Measurements from ENCODE around the gene DGKI. TPM values are rescaled to one million over a fixed set of nuclear protein-coding genes. Genes with fewer than 3 reads are reported as not detected.

The DGKI gene
- total and polyA plus RNA-seq, 4 donors = 0.01 to 0.37 (median 0.31) TPM

DNA sequence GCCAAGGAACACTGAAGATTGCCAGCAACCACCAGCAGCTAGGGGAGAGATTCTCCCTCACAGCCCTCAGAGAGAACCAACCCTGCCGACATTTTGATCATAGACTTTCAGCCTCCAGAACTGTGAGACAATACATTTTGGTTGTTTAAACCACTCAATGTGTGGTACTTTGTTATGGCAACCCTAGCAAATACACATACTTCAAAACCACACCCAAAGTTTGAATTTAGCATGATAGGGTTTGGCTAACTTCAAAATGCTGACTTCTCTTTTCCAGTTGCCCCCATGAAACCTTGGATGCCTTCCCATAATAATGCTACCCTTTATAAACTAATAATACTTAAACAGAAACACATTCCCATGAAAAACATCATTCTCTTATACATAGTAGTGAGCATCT lies 149.8 kb downstream of the DGKI start:
- Histone ChIP-seq H3K27me3 (ENCODE audit: control insufficient read depth in 4 of 4, insufficient read depth in 4 of 4, low read length in 3 of 4) (peaks cover 0 to 9% (median 0%) of the 10 kb centered on the region in 4 donors), H3K27ac (ENCODE audit: low read depth in 1 of 2, low read length in 2 of 2) (no peak overlapping the region), H3K4me1 (ENCODE audit: control insufficient read depth in 4 of 4, insufficient read depth in 4 of 4, low read length in 3 of 4) (peaks cover 0 to 2% (median 0%) of the 10 kb centered on the region in 4 donors), H3K9me3 (ENCODE audit: control insufficient read depth in 4 of 4, low read length in 3 of 4) (no peaks in the 10 kb centered on the region), H3K9ac (ENCODE audit: low read depth in 1 of 2, low read length in 2 of 2) (no peak overlapping the region), H3K36me3 (ENCODE audit: control insufficient read depth in 4 of 4, insufficient read depth in 3 of 4, low read depth in 1 of 4, low read length in 3 of 4) (no peaks in the 10 kb centered on the region), H3K4me3 (ENCODE audit: low read depth in 1 of 3, low read length in 3 of 3) (no peak overlapping the region)
- DNase-seq (ENCODE audit: low spot score) = no peak
- 93% methylated on average over 1 of the region's 1 CpG for WGBS
- TF ChIP-seq, protein P1, sequence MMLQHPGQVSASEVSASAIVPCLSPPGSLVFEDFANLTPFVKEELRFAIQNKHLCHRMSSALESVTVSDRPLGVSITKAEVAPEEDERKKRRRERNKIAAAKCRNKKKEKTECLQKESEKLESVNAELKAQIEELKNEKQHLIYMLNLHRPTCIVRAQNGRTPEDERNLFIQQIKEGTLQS (IDR thresholded peaks at IDR 0.05) = no peak
- TF ChIP-seq TAF1 (conservative IDR thresholded peaks at IDR 0.05) = no peak
- TF ChIP-seq EGR1 (IDR thresholded peaks at IDR 0.05; ENCODE audit: low read depth in 2 of 2) = no peak
- TF ChIP-seq HNF4G (IDR thresholded peaks at IDR 0.05) = no peak
- no peak for TF ChIP-seq HNF4A (conservative IDR thresholded peaks at IDR 0.05)
- TF ChIP-seq RXRA (IDR thresholded peaks at IDR 0.05) = no peak
- TF ChIP-seq YY1 (IDR thresholded peaks at IDR 0.05) = no peak
- TF ChIP-seq GABPA (IDR thresholded peaks at IDR 0.05 in 1 of 2, conservative IDR thresholded peaks at IDR 0.05 in 1 of 2) = no peak

DNA sequence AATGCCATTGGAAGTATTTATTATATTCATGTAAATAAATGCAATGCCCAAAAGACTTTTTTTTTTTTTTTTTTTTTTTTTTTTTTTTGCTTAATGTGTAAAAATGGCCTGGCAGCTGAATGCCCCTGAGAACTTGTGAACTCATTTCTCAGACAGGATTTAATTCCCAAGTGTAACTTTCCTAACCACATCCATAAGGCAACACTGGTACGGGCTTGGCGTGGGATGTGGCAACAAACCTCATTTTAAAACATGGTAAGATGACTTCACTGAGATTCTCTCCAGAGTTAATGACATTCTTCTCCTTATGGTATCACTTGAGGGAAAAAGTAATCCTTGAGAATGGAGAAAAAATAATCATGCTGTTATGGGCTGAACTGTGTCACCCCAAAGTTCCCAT lies 150.4 kb downstream of the DGKI start:
- Histone ChIP-seq H3K4me3 (ENCODE audit: low read depth in 1 of 3, low read length in 3 of 3) (no peak overlapping the region), H3K9me3 (ENCODE audit: control insufficient read depth in 4 of 4, low read length in 3 of 4) (no peaks in the 10 kb centered on the region), H3K4me1 (ENCODE audit: control insufficient read depth in 4 of 4, insufficient read depth in 4 of 4, low read length in 3 of 4) (peaks cover 0 to 2% (median 0%) of the 10 kb centered on the region in 4 donors), H3K27me3 (ENCODE audit: control insufficient read depth in 4 of 4, insufficient read depth in 4 of 4, low read length in 3 of 4) (peaks cover 0 to 9% (median 0%) of the 10 kb centered on the region in 4 donors), H3K9ac (ENCODE audit: low read depth in 1 of 2, low read length in 2 of 2) (no peak overlapping the region), H3K36me3 (ENCODE audit: control insufficient read depth in 4 of 4, insufficient read depth in 3 of 4, low read depth in 1 of 4, low read length in 3 of 4) (no peaks in the 10 kb centered on the region), H3K27ac (ENCODE audit: low read depth in 1 of 2, low read length in 2 of 2) (no peak overlapping the region)
- TF ChIP-seq TAF1 (conservative IDR thresholded peaks at IDR 0.05) = no peak
- TF ChIP-seq, protein P1 (IDR thresholded peaks at IDR 0.05) = no peak
- TF ChIP-seq ZBTB33 (IDR thresholded peaks at IDR 0.05) = no peak
- no peak for TF ChIP-seq RXRA (IDR thresholded peaks at IDR 0.05)
- no peak for DNase-seq (ENCODE audit: low spot score)
- 95% methylated on average over 2 of the region's 2 CpGs for WGBS

DNA sequence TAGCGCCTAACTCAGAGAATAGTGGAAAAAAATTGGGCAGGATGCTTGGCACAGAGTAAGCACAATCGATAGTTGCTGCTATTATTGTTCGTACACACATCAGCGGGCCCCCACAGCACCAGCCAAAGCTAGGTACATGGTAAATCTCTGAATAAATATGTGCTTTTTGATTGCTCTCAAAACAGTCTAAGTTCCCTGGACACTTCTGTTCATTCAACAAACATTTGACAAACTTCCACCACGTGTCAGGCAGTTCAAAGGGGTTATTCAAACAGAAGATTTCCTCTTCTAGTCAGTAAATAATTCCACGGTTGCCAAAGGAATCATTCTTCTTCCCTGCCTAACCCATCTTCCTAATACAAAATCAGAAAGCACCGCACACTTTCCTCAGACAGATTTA lies 150.8 kb downstream of the DGKI start:
- 27% methylated on average over 7 of the region's 7 CpGs for WGBS
- H3K4me3 ChIP-seq (ENCODE audit: low read depth in 1 of 3, low read length in 3 of 3) = no peak overlapping the region
- no peak for DNase-seq (ENCODE audit: low spot score)
- H3K27ac ChIP-seq (ENCODE audit: low read depth in 1 of 2, low read length in 2 of 2) = no peak overlapping the region
- H3K4me1 ChIP-seq (ENCODE audit: control insufficient read depth in 4 of 4, insufficient read depth in 4 of 4, low read length in 3 of 4) = peaks cover 0 to 2% (median 0%) of the 10 kb centered on the region in 4 donors
- no peaks in the 10 kb centered on the region for H3K9me3 ChIP-seq (ENCODE audit: control insufficient read depth in 4 of 4, low read length in 3 of 4)
- H3K27me3 ChIP-seq (ENCODE audit: control insufficient read depth in 4 of 4, insufficient read depth in 4 of 4, low read length in 3 of 4) = peaks cover 0 to 9% (median 0%) of the 10 kb centered on the region in 4 donors
- no peak overlapping the region for H3K9ac ChIP-seq (ENCODE audit: low read depth in 1 of 2, low read length in 2 of 2)
- H3K36me3 ChIP-seq (ENCODE audit: control insufficient read depth in 4 of 4, insufficient read depth in 3 of 4, low read depth in 1 of 4, low read length in 3 of 4) = no peaks in the 10 kb centered on the region
- TF ChIP-seq CTCF (IDR thresholded peaks at IDR 0.05; ENCODE audit: low read depth, low read length, missing input control) (no peak), HNF4A (conservative IDR thresholded peaks at IDR 0.05) (peak; percentile 43 to 77), FOXA1 (IDR thresholded peaks at IDR 0.05) (peak; percentile 70), SP1 (IDR thresholded peaks at IDR 0.05) (peak; percentile 19), ZBTB33 (IDR thresholded peaks at IDR 0.05) (peak; percentile 62), JUND (IDR thresholded peaks at IDR 0.05) (no peak), MAX (IDR thresholded peaks at IDR 0.05) (peak; percentile 69), YY1 (IDR thresholded peaks at IDR 0.05) (peak; percentile 47), RXRA (IDR thresholded peaks at IDR 0.05) (peak; percentile 53 to 90), FOXA2 (IDR thresholded peaks at IDR 0.05) (peak; percentile 80), RAD21 (IDR thresholded peaks at IDR 0.05) (peak in 1 of 2 donors; percentile 20)
- TF ChIP-seq, protein P1 (IDR thresholded peaks at IDR 0.05) = no peak
- TF ChIP-seq, protein P2, sequence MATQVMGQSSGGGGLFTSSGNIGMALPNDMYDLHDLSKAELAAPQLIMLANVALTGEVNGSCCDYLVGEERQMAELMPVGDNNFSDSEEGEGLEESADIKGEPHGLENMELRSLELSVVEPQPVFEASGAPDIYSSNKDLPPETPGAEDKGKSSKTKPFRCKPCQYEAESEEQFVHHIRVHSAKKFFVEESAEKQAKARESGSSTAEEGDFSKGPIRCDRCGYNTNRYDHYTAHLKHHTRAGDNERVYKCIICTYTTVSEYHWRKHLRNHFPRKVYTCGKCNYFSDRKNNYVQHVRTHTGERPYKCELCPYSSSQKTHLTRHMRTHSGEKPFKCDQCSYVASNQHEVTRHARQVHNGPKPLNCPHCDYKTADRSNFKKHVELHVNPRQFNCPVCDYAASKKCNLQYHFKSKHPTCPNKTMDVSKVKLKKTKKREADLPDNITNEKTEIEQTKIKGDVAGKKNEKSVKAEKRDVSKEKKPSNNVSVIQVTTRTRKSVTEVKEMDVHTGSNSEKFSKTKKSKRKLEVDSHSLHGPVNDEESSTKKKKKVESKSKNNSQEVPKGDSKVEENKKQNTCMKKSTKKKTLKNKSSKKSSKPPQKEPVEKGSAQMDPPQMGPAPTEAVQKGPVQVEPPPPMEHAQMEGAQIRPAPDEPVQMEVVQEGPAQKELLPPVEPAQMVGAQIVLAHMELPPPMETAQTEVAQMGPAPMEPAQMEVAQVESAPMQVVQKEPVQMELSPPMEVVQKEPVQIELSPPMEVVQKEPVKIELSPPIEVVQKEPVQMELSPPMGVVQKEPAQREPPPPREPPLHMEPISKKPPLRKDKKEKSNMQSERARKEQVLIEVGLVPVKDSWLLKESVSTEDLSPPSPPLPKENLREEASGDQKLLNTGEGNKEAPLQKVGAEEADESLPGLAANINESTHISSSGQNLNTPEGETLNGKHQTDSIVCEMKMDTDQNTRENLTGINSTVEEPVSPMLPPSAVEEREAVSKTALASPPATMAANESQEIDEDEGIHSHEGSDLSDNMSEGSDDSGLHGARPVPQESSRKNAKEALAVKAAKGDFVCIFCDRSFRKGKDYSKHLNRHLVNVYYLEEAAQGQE (IDR thresholded peaks at IDR 0.05) = peak; percentile 37
